Iris pigment epithelial cell (primary cell): ENCODE measurements around the gene EFTUD2.

ENCODE experiments used
- DNase-seq: peaks from one replicate; pipeline ENCODE4 v3.0.0-alpha.2; 2011; ENCODE audit warnings: low read depth

Gene EFTUD2

GRCh38 chr17:44887971-44888954 is 11.0 kb downstream of the EFTUD2 start:
- DNase-seq: no peak

- no peak for DNase-seq
These were observed 12.2 kb downstream of the EFTUD2 start for GRCh38 chr17:44887016-44887415.

- DNase-seq: no peak
These were observed 14.3 kb downstream of the EFTUD2 start for GRCh38 chr17:44884941-44885340.

GRCh38 chr17:44881145-44881544 is 18.1 kb downstream of the EFTUD2 start:
- DNase-seq: no peak

GRCh38 chr17:44880062-44880461 is 19.2 kb downstream of the EFTUD2 start:
- DNase-seq: no peak

GRCh38 chr17:44879376-44879775 is 19.9 kb downstream of the EFTUD2 start:
- no peak for DNase-seq

- DNase-seq: peak; percentile 28
These were observed 20.5 kb downstream of the EFTUD2 start for GRCh38 chr17:44878627-44879221.

GRCh38 chr17:44877121-44877520 is 22.1 kb downstream of the EFTUD2 start:
- no peak for DNase-seq

- DNase-seq: no peak
These were observed 23.5 kb downstream of the EFTUD2 start for GRCh38 chr17:44875761-44876160.

- no peak for DNase-seq
These were observed 27.0 kb downstream of the EFTUD2 start for GRCh38 chr17:44872131-44872768.

- no peak for DNase-seq
These were observed 27.7 kb downstream of the EFTUD2 start for GRCh38 chr17:44871556-44871955.

GRCh38 chr17:44867841-44868240 is 31.4 kb downstream of the EFTUD2 start:
- no peak for DNase-seq

- peak; percentile 27 for DNase-seq
These were observed 33.3 kb downstream of the EFTUD2 start for GRCh38 chr17:44865931-44866330.

GRCh38 chr17:44865231-44865660 is 34.0 kb downstream of the EFTUD2 start:
- peak; percentile 67 for DNase-seq

- no peak for DNase-seq
These were observed 34.4 kb downstream of the EFTUD2 start for GRCh38 chr17:44864831-44865230.

GRCh38 chr17:44863061-44863918 is 36.0 kb downstream of the EFTUD2 start:
- DNase-seq: peak; percentile 59

GRCh38 chr17:44862278-44862914 is 36.8 kb downstream of the EFTUD2 start:
- DNase-seq: no peak

GRCh38 chr17:44859701-44860100 is 39.5 kb downstream of the EFTUD2 start:
- no peak for DNase-seq

- DNase-seq: no peak
These were observed 45.1 kb downstream of the EFTUD2 start for GRCh38 chr17:44854192-44854591.

GRCh38 chr17:44850612-44851011 is 48.6 kb downstream of the EFTUD2 start:
- no peak for DNase-seq

GRCh38 chr17:44850025-44850424 is 49.2 kb downstream of the EFTUD2 start:
- DNase-seq: no peak
